ENCODE results near the gene HES1.

The HES1 gene

DNA sequence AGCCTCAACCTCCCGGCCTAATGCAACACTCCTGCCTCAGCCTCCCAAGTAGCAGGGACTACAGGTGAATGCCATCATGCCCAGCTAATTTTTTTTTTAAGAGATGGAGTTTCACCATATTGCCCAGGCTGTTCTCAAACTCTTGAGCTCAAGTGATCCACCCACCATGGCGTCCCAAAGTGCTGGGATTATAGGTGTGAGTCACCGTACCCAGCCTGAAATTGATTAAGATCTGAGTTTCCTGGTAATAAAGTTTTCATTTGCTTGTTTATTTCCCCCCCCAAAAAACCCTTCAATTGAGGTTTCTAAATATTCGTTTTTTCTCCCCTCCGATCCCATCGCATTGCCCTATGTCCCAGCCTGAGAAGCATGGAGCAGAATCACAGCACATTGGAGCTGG, 39.0 kb downstream of the HES1 start:
- DNase-seq: no peak

DNA sequence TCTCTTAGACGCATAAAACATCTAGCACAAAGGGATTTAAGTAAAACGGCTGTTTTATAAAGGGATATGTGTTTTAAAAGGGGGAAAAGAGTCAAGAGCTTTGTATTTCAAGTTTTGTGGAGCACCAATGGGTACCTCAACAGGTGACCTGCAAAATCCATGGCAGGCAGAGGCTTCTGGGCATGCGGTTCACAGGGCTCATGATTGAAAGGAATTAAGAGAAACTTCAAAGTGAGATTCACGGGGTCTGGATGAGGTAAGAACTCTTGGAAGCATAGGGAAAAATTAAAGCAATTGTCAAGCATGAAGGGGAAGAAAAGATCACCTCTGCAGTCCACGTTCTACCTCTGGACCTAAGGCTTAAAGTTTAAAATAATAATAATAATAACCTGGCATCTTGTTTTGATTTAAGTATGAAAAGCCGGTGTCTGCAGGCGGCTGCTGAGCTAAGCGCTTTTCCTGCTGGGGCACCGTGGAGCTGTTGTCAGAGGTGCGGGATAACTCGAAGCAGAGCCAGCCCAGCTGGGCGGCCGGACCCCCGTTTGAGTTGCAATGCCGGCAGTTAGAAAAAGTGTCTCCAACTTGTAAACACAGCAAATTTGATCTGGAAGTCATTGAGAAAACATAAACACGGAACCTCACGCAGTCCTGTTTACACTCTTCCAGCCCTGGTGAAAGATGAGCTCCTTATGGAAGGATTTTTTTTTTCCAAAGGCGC, 40.5 kb downstream of the HES1 start:
- peak; percentile 39 for DNase-seq

DNA sequence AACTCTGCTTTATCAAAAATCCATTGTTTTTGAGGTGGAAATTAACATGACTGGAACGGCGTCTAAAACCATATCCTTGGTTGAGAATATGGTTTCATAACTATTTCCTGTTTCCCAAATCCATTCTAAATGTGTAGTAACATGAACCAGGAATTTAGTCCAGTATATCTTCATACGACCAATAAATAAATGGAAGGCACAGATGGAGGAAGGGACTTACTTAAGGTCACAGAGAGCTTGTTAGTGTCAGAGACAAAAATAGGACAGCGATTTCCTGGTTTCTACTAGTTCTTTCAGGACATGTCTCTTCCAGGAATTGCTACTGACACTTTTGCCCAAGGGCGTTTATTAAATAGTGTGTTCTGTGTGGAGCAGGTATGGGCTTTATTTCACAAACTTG, 41.2 kb downstream of the HES1 start:
- no peak for DNase-seq

DNA sequence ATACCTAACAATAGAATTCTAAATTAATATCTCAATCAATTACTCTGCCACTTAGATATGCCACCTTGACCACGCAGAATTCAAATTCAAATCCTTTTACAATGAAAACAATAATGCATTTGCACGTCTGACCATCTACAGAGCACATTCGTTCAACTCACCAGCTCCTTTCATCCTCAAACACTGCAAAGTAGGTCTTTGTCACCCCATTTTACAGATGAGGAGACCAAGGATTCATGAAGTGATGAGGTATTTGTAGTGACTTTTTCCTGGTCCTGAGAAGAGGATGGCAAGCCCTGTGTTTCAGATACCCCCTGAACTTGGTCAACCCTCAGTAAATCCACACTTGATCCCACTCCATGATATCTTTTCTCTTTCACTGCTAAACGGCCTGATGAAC, 42.2 kb downstream of the HES1 start:
- no peak for DNase-seq

DNA sequence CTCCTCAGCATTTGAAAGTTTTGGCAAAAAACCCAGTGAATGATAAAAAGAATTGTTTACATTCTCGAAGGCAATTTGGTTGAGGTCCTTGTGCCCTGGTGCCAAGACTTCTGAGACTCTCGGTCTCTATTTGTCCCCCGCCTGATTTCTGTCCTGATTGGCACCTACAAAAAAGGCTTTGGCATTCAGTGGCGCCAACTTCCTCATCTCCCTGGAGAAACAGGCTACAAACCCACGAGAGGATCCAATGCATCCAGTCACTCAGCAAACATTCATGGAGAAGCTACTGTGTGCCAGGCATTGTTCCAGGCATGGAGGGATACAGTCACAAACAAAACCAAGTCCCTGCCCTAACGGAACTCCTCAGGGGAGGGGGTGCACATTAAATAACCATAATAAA, 42.7 kb downstream of the HES1 start:
- no peak for DNase-seq

DNA sequence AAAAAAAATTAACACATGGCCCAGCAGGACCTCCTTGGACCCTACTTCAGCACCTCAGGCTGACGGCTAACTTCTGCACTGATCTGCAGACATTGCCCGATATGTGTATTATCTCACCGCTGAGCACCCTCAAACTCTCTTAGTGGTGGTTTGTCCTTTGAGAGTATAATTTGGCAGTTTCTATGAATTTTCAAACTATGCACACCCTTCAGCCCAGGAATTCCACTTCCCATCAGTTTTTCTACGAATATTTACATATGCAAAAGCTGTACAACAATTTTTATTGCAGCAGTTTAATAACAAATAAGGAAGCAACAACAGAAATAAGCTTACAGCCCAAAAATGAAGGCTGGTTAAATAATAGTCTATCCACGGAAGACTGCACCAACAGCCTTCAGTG, 44.6 kb downstream of the HES1 start:
- DNase-seq: no peak

DNA sequence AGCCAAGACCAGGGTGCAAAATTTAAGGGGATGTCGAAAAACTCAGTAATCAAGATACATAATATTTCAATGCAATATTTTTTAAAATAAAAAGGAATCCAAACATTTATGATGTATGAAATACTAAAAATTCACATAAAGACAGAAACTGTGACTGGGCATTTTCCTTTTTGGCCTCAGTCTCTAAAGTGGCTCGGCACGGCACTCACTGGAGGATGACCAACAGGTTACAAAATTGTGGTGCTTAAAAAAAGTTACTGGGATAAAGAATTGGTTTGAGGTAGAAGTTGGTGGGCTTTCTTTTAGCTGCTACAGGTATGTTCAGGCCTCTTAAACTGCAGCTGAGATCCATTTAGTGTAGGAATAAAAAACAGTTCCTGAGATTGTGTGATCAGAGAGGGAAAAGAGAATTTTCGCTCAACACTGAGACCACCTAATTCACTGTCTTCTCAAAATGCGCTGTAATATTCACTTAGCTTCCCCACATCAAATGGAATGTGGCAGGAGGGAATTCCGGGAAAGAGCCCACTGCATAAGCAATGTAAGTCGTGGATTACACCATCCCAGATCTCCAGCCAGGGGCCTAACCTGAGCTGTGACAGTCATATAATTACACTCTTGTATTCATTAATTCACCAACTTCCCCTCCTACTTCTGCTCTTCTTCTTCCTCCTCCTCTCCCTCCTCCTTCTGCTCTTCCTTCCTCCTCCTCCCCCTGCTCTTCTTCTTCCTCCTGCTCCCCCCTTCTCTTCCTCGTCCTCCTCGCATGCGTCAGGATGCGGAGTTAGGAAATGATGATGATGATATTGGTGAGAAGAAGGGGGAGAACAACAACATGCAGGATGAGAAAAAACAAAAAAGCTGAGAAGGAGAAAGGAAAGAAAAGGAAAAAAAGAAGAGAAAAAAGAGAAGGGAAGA, 45.9 kb downstream of the HES1 start:
- DNase-seq: no peak

DNA sequence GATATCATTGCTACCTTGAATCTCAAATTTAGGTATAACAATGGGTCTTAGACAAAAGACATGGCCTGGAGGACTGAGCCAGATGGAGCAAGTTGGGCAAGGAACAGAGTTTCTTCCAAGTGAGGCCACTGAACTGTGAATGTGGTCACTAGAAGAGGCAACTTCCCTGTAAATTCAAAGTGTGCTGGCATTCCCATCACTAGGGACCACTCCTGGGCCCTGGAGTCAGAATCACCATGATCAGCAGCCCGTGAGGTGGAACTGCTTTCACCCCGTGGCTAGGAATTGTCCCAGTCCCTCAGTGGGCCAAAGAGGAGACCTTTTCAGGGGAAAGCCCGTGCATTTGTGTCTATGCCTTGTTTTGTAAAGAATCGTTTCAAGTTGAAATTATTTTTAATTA, 47.3 kb downstream of the HES1 start:
- no peak for DNase-seq

DNA sequence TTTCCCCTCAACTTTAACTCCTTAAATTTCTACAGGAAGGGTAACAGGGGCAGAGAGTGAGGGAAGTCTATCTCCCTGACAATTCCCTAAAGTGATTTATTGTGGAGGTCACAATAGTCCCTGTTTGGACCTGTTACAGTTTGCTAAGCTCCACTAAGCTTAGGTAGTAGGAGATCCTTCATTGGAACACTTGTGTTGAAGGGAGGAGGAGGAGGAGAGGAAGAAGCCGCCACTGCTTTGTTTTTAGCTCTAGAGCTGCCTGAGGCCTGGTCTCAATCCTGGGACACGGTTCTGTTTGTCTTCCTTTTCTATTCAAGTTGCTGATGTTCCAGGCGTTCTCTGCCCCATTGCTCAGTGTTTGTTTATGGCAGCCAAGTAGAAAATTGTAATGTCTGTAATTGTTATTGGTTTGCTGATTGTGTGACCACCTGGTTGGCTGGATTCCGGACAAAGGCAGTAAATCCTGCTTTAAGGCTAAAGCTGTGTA, 48.4 kb downstream of the HES1 start:
- DNase-seq: no peak

DNA sequence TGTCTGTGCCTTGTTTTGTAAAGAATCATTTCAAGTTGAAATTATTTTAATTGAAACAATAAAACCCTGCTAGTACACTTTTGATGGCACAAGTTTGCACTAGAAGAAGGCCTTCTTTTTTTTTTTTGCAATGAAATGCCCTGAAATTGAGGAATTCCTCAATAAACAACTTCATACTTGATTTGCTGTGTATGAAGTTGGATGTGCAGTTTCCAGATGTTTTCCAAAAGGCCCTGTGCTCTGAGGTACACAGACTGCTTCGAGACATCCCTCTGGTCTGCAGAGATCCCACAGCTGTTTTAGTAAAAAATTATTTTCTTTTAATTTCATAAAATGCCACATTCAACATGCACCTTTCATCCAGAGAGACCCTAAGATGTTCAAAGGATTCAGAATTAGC, 48.9 kb downstream of the HES1 start:
- DNase-seq: no peak

DNA sequence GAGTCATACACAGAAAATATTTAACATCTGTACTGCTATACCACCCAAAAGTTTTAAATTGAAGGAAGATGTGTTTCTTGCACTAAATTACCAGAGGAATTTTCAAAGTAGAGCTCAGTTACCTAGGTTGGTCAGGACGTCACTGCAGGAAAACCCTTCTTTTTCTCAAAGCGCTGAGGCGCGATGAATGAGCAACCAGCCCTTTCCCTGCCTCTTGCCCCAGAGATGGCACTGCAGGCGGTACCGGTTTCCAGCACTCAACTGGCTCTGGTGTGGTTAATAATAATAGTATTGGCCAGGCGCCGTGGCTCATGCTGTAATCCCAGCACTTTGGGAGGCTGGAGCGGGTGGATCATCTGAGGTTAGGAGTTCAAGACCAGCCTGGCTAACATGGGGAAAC, 49.3 kb downstream of the HES1 start:
- no peak for DNase-seq

DNA sequence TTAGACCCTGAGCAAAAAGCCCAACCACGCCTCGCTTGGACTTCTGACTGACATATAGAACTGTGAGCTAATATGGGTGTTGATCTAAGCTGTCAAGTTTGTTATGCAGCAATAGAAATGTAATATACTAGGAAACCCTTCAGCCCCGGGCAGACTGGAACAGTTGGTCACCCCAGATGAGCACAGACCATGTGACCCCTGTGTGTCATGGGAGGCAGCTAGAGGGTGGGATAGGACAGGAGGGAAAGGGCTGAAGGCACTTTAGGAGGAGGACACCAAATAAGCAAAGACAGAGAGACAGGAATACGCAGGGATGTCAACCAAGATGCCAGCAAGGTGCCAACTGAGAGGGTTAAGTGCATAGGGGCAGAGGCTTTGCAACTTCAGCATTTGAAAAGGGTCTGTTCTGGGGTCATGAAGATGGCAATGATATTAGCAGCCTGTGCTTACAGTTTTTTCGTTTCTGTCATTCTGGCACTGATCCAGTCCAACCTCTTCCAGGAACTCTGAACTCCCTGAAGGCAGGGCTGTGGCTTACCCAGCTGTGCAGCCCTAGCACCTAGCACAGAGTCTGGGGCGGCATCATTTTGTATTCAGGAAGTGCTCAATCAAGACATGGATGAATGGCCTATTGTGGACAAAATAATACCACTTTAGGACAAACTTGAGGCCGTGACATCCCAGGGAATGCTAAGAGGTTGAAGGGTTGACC, 51.4 kb downstream of the HES1 start:
- no peak for DNase-seq

Measured in femur (tissue), 1 donor.